Endothelial cell of umbilical vein (primary cell): ENCODE results near the gene SLAMF6.

ENCODE experiments used
- POLR2A ChIP-seq: IDR thresholded peaks from 2 replicates; pipeline ENCODE4 v1.6.1; 2012; ENCODE audit warnings: low read depth, mild to moderate bottlenecking, control low read depth, low read length
- POLR2AphosphoS5 ChIP-seq: IDR thresholded peaks from 2 replicates; pipeline ENCODE4 v1.6.1; 2012; ENCODE audit warnings: low read depth, mild to moderate bottlenecking, control low read depth, low read length, moderate library complexity; ENCODE audit not compliant: insufficient read depth

DNA sequence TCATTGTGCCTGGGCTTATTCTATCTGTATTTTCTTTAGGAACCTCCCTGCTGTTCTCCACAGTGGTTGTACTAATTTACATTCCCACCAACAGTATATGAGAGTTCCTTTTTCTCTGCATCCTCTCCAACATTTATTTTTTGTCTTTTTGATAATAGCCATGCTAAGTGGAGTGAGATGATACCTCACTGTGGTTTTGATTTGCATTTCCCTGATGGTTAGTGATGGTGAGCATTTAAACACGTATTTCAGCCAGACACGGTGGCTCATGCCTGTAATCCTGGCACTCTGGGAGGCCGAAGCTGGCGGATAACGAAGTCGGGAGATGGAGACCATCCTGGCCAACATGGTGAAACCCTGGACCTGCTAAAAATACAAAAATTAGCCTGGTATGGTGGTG lies 57.9 kb downstream of the SLAMF6 start:
- TF ChIP-seq POLR2A = no peak
- TF ChIP-seq POLR2AphosphoS5 = no peak
